Measurements from ENCODE around the gene PIGK.
A peak's percentile ranks its signal among the peaks of the same experiment; 100 is the strongest.

PIGK gene

GRCh38 chr1:77103486-77103885, 115.7 kb downstream of the PIGK start:
- H3K27me3 ChIP-seq (ENCODE audit: control insufficient read depth, insufficient read depth, low read length), result no peaks in the 10 kb centered on the region
- no peaks in the 10 kb centered on the region for H3K9me3 ChIP-seq (ENCODE audit: control insufficient read depth, insufficient read depth, low read depth, low read length)
- H3K4me1 ChIP-seq (ENCODE audit: control insufficient read depth, insufficient read depth, low read length), result no peaks in the 10 kb centered on the region
- no peak overlapping the region for H3K4me3 ChIP-seq (ENCODE audit: low read depth, low read length)
- no peak overlapping the region for H3K27ac ChIP-seq (ENCODE audit: low read depth, low read length)
- H3K9ac ChIP-seq (ENCODE audit: low read length), result no peak overlapping the region
- H3K36me3 ChIP-seq (ENCODE audit: control insufficient read depth, insufficient read depth, low read length), result no peaks in the 10 kb centered on the region

- Histone ChIP-seq H3K4me3 (ENCODE audit: low read depth, low read length) (no peak overlapping the region), H3K27me3 (ENCODE audit: control insufficient read depth, insufficient read depth, low read length) (no peaks in the 10 kb centered on the region), H3K9ac (ENCODE audit: low read length) (no peak overlapping the region), H3K27ac (ENCODE audit: low read depth, low read length) (no peak overlapping the region), H3K9me3 (ENCODE audit: control insufficient read depth, insufficient read depth, low read depth, low read length) (no peaks in the 10 kb centered on the region), H3K36me3 (ENCODE audit: control insufficient read depth, insufficient read depth, low read length) (no peaks in the 10 kb centered on the region), H3K4me1 (ENCODE audit: control insufficient read depth, insufficient read depth, low read length) (no peaks in the 10 kb centered on the region)
Measured at GRCh38 chr1:77100875-77101274, 118.4 kb downstream of the PIGK start.

GRCh38 chr1:77096496-77097255, 122.6 kb downstream of the PIGK start:
- Histone ChIP-seq H3K4me3 (ENCODE audit: low read depth, low read length) (no peak overlapping the region), H3K9me3 (ENCODE audit: control insufficient read depth, insufficient read depth, low read depth, low read length) (no peaks in the 10 kb centered on the region), H3K4me1 (ENCODE audit: control insufficient read depth, insufficient read depth, low read length) (no peaks in the 10 kb centered on the region), H3K27ac (ENCODE audit: low read depth, low read length) (no peak overlapping the region), H3K27me3 (ENCODE audit: control insufficient read depth, insufficient read depth, low read length) (no peaks in the 10 kb centered on the region), H3K36me3 (ENCODE audit: control insufficient read depth, insufficient read depth, low read length) (no peaks in the 10 kb centered on the region), H3K9ac (ENCODE audit: low read length) (no peak overlapping the region)

- no peak overlapping the region for H3K9ac ChIP-seq (ENCODE audit: low read length)
- H3K36me3 ChIP-seq (ENCODE audit: control insufficient read depth, insufficient read depth, low read length), result no peaks in the 10 kb centered on the region
- H3K27ac ChIP-seq (ENCODE audit: low read depth, low read length), result no peak overlapping the region
- no peaks in the 10 kb centered on the region for H3K4me1 ChIP-seq (ENCODE audit: control insufficient read depth, insufficient read depth, low read length)
- H3K9me3 ChIP-seq (ENCODE audit: control insufficient read depth, insufficient read depth, low read depth, low read length), result no peaks in the 10 kb centered on the region
- no peaks in the 10 kb centered on the region for H3K27me3 ChIP-seq (ENCODE audit: control insufficient read depth, insufficient read depth, low read length)
- no peak overlapping the region for H3K4me3 ChIP-seq (ENCODE audit: low read depth, low read length)
Measured at GRCh38 chr1:77095236-77095635, 124.0 kb downstream of the PIGK start.

GRCh38 chr1:77089756-77090155, 129.5 kb downstream of the PIGK start:
- Histone ChIP-seq H3K4me1 (ENCODE audit: control insufficient read depth, insufficient read depth, low read length) (no peaks in the 10 kb centered on the region), H3K9ac (ENCODE audit: low read length) (no peak overlapping the region), H3K9me3 (ENCODE audit: control insufficient read depth, insufficient read depth, low read depth, low read length) (no peaks in the 10 kb centered on the region), H3K4me3 (ENCODE audit: low read depth, low read length) (no peak overlapping the region), H3K27ac (ENCODE audit: low read depth, low read length) (no peak overlapping the region), H3K27me3 (ENCODE audit: control insufficient read depth, insufficient read depth, low read length) (no peaks in the 10 kb centered on the region), H3K36me3 (ENCODE audit: control insufficient read depth, insufficient read depth, low read length) (no peaks in the 10 kb centered on the region)

- Histone ChIP-seq H3K9me3 (ENCODE audit: control insufficient read depth, insufficient read depth, low read depth, low read length) (no peaks in the 10 kb centered on the region), H3K4me1 (ENCODE audit: control insufficient read depth, insufficient read depth, low read length) (peaks cover 5% of the 10 kb centered on the region; the same call in 1 of the 2 replicates), H3K36me3 (ENCODE audit: control insufficient read depth, insufficient read depth, low read length) (no peaks in the 10 kb centered on the region), H3K9ac (ENCODE audit: low read length) (no peak overlapping the region), H3K4me3 (ENCODE audit: low read depth, low read length) (no peak overlapping the region), H3K27ac (ENCODE audit: low read depth, low read length) (no peak overlapping the region), H3K27me3 (ENCODE audit: control insufficient read depth, insufficient read depth, low read length) (no peaks in the 10 kb centered on the region)
Measured at GRCh38 chr1:77085109-77085508, 134.1 kb downstream of the PIGK start.

- Histone ChIP-seq H3K9me3 (ENCODE audit: control insufficient read depth, insufficient read depth, low read depth, low read length) (no peaks in the 10 kb centered on the region), H3K4me1 (ENCODE audit: control insufficient read depth, insufficient read depth, low read length) (peaks cover 5% of the 10 kb centered on the region; the same call in 1 of the 2 replicates), H3K27me3 (ENCODE audit: control insufficient read depth, insufficient read depth, low read length) (no peaks in the 10 kb centered on the region), H3K27ac (ENCODE audit: low read depth, low read length) (no peak overlapping the region), H3K4me3 (ENCODE audit: low read depth, low read length) (no peak overlapping the region), H3K9ac (ENCODE audit: low read length) (no peak overlapping the region), H3K36me3 (ENCODE audit: control insufficient read depth, insufficient read depth, low read length) (no peaks in the 10 kb centered on the region)
Measured at GRCh38 chr1:77084457-77084856, 134.8 kb downstream of the PIGK start.

- H3K4me1 ChIP-seq (ENCODE audit: control insufficient read depth, insufficient read depth, low read length), result peaks cover 5% of the 10 kb centered on the region; the same call in 1 of the 2 replicates
Measured at GRCh38 chr1:77081834-77082233, 137.4 kb downstream of the PIGK start.

GRCh38 chr1:77076759-77077158, 142.5 kb downstream of the PIGK start:
- Histone ChIP-seq H3K4me1 (ENCODE audit: control insufficient read depth, insufficient read depth, low read length) (peaks cover 2% of the 10 kb centered on the region; the same call in 1 of the 2 replicates), H3K4me3 (ENCODE audit: low read depth, low read length) (no peak overlapping the region), H3K27me3 (ENCODE audit: control insufficient read depth, insufficient read depth, low read length) (no peaks in the 10 kb centered on the region), H3K27ac (ENCODE audit: low read depth, low read length) (no peak overlapping the region), H3K36me3 (ENCODE audit: control insufficient read depth, insufficient read depth, low read length) (no peaks in the 10 kb centered on the region), H3K9ac (ENCODE audit: low read length) (no peak overlapping the region), H3K9me3 (ENCODE audit: control insufficient read depth, insufficient read depth, low read depth, low read length) (no peaks in the 10 kb centered on the region)

More at GRCh38 chr1:77081834-77082233, 137.4 kb downstream of the PIGK start:
- Histone ChIP-seq H3K27me3 (ENCODE audit: control insufficient read depth, insufficient read depth, low read length) (no peaks in the 10 kb centered on the region), H3K9me3 (ENCODE audit: control insufficient read depth, insufficient read depth, low read depth, low read length) (no peaks in the 10 kb centered on the region), H3K9ac (ENCODE audit: low read length) (no peak overlapping the region), H3K27ac (ENCODE audit: low read depth, low read length) (peak overlapping the region; percentile 51; the same call in 1 of the 2 replicates), H3K36me3 (ENCODE audit: control insufficient read depth, insufficient read depth, low read length) (no peaks in the 10 kb centered on the region), H3K4me3 (ENCODE audit: low read depth, low read length) (no peak overlapping the region)

- H3K4me3 ChIP-seq (ENCODE audit: low read depth, low read length), result no peak overlapping the region
- no peak overlapping the region for H3K27ac ChIP-seq (ENCODE audit: low read depth, low read length)
- H3K27me3 ChIP-seq (ENCODE audit: control insufficient read depth, insufficient read depth, low read length), result no peaks in the 10 kb centered on the region
- no peaks in the 10 kb centered on the region for H3K4me1 ChIP-seq (ENCODE audit: control insufficient read depth, insufficient read depth, low read length)
- H3K9me3 ChIP-seq (ENCODE audit: control insufficient read depth, insufficient read depth, low read depth, low read length), result no peaks in the 10 kb centered on the region
- H3K36me3 ChIP-seq (ENCODE audit: control insufficient read depth, insufficient read depth, low read length), result no peaks in the 10 kb centered on the region
- H3K9ac ChIP-seq (ENCODE audit: low read length), result no peak overlapping the region
Measured at GRCh38 chr1:77068013-77068412, 151.2 kb downstream of the PIGK start.

GRCh38 chr1:77065693-77066342, 153.4 kb downstream of the PIGK start:
- no peak overlapping the region for H3K9ac ChIP-seq (ENCODE audit: low read length)
- H3K4me1 ChIP-seq (ENCODE audit: control insufficient read depth, insufficient read depth, low read length), result no peaks in the 10 kb centered on the region
- no peaks in the 10 kb centered on the region for H3K9me3 ChIP-seq (ENCODE audit: control insufficient read depth, insufficient read depth, low read depth, low read length)
- no peaks in the 10 kb centered on the region for H3K27me3 ChIP-seq (ENCODE audit: control insufficient read depth, insufficient read depth, low read length)
- no peak overlapping the region for H3K27ac ChIP-seq (ENCODE audit: low read depth, low read length)
- no peaks in the 10 kb centered on the region for H3K36me3 ChIP-seq (ENCODE audit: control insufficient read depth, insufficient read depth, low read length)
- no peak overlapping the region for H3K4me3 ChIP-seq (ENCODE audit: low read depth, low read length)

Data from HUES6 (cell line).